GM19468 (cell line): ENCODE measurements around the gene CCBE1.

Source experiments
- ATAC-seq: cut with Tn5 transposase; IDR thresholded peaks from one replicate; pipeline ENCODE4 v1.9.1; 2021; ENCODE audit warnings: mild to moderate bottlenecking, moderate library complexity, moderate number of reproducible peaks; ENCODE audit not compliant: unreplicated experiment; ENCODE audit errors: extremely low read depth

The CCBE1 gene

GRCh38 chr18:59624369-59624765 is 72.9 kb downstream of the CCBE1 start:
- ATAC-seq: no peak

- ATAC-seq: no peak
These were observed 73.5 kb downstream of the CCBE1 start for GRCh38 chr18:59623456-59624368.

DNA sequence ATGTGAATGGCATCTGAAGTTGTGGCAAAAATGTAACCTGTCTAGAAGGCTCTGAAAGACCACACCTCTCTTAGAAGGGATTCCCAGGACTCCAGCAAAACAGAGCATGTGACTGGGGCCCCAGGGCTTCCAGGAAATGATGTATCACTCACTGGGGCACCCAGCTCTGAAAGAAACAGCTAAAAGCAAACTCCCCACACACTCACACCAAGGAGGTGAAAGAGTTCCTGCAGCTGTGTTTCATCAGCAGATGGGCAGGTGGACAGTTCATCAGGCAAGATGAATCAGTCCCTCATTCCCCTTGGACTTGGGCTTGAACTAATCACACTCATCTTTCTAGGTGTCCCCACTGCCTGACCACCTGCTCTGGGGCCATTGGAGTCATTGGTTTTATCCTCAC is 76.2 kb downstream of the CCBE1 start:
- ATAC-seq: no peak

GRCh38 chr18:59620381-59620780 is 76.8 kb downstream of the CCBE1 start:
- no peak for ATAC-seq

DNA sequence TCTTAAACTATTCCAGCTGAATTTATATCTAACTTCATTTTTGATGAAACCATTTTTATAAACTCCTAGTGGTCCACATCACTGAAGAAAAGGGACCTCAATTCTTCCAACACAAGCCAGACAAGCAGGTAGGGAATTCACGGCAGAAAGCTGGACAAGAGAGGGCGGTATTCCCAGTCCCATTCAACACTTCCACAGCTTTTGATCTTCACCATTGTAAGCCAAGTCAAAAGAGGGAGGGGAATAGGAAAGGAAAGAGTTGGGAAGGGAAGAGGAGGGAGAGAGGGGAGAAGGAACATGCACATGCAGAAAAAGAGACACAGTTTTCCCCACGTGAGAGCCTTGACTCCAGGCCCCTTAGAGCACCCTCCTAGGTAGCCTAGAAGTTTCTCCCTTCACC is 77.4 kb downstream of the CCBE1 start:
- no peak for ATAC-seq

DNA sequence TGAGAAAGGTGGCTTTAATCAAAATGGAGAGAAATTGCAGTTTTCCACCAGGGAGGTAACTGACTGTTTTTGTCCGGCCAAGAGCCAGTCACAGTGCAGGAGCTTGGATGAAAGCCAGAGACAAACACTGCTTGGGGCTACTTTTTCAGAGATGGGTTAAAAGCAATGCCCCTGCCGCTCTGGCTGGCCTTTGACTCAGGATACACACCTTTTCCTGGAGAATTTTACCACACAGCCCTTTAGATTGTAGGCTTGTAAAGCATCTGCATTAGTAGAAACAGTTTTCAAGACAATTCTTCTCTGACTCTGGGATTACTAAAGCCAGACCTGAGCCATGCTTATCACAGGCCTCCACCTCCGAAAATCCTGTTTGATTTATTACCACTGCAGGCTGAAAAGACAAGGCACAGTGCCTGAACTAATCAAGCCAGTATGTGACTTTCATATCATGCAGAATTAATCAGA is 79.7 kb downstream of the CCBE1 start:
- no peak for ATAC-seq

GRCh38 chr18:59616501-59616900 is 80.7 kb downstream of the CCBE1 start:
- no peak for ATAC-seq

GRCh38 chr18:59613903-59614302 is 83.3 kb downstream of the CCBE1 start:
- no peak for ATAC-seq

DNA sequence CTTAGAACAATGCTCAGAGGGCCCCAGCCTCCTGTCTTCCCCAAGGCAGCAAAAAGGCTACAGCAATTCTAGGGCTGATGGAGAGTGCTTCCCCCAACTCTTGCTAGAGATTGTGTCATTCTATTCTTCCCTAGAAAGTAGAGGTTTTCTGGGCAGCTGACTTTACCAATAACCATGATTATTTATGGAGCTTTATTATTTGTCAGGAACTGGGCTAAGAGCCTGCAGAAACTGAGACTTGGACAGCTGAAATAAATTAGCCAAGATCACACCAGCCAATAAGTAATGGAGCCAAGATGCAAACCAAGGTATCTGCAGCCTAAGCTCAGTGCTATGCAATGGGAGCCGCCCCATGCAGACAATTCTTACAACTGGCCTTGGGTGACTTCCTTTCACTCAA is 84.8 kb downstream of the CCBE1 start:
- no peak for ATAC-seq

- no peak for ATAC-seq
These were observed 86.6 kb downstream of the CCBE1 start for GRCh38 chr18:59610546-59611140.

DNA sequence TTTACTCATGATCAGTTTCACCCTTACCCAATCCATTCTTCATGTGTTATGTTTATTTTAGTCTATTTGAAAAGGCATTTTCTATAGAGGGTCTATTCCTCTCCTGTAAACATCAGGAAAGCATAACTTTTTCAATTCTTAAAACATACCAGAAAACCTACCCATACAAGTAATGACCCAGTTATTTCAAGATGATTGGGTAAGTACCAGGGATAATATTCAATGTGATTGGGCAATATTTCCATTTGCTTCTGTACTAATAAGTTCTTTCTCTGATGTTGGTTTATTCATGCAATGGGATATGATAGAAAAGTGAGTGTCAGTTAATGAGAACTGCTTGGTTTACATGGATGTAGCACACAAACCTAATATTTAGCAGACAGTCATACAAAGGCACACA is 87.6 kb downstream of the CCBE1 start:
- ATAC-seq: no peak

DNA sequence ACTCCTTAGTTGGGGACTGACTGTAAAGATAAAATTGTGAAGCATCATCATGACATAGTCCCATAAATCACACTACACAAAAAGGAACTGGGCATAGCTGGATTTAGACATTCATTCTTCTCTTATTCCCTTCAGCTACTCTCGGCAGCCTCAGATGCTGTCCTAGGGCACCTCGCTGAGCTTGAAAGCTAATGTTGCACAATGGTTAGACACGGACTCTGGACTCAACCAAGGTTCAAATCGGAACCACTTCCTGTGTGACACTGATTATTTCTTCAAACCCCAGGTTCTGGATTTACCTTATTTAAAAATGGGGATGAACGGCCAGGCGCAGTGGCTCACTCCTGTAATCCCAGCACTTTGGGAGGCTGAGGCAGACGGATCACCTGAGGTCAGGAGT is 89.8 kb downstream of the CCBE1 start:
- no peak for ATAC-seq

GRCh38 chr18:59607078-59607379 is 90.2 kb downstream of the CCBE1 start:
- no peak for ATAC-seq

GRCh38 chr18:59606193-59607077 is 90.8 kb downstream of the CCBE1 start:
- ATAC-seq: no peak

DNA sequence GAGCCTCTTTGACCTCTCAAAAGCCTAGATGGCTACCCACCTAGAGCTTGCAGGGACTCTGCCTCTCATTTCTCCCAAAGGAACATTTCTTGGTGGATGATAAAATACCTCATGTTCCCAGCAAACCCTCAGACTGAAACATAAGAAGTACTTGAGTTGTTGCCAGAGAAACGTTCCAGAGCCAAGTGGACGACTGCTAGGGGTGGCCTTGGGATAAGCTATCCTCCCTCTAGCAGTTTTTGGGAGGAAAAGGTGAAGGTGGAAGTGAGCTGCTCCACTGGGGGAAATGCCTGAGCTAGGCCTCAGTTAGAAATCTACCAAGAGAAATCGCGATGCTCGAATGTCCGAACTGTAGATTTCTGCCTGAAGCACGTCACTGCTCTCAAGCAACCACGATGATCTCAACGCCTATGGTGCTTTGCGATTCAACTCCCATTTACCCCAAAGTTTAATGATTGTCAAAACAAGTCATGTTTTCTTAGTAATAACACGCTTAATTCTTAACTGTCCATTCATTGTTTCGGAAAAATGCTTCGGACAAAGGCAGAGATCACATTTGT is 91.5 kb downstream of the CCBE1 start:
- no peak for ATAC-seq

- no peak for ATAC-seq
These were observed 92.3 kb downstream of the CCBE1 start for GRCh38 chr18:59604877-59605276.

DNA sequence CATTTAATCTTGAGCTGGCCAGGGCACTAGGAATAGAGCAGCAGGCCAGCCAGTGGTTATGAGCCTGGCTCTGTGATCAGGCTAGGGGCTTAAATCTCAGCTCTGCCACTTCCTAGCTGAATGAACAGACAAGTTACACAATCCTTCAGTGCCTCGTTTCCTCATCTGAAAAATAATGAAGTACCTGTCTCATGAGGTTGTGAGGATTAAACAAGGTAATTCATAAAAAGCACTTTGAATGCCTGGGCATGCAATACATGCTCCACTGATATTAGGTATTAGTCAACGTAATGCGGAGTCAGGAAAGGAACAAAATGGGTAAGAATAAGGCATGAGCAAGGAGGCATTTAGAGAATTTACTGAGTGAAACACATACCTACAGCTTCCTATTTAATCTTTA is 100.2 kb downstream of the CCBE1 start:
- no peak for ATAC-seq

GRCh38 chr18:59593291-59593717 is 103.9 kb downstream of the CCBE1 start:
- no peak for ATAC-seq

- ATAC-seq: no peak
These were observed 104.6 kb downstream of the CCBE1 start for GRCh38 chr18:59592624-59593023.

DNA sequence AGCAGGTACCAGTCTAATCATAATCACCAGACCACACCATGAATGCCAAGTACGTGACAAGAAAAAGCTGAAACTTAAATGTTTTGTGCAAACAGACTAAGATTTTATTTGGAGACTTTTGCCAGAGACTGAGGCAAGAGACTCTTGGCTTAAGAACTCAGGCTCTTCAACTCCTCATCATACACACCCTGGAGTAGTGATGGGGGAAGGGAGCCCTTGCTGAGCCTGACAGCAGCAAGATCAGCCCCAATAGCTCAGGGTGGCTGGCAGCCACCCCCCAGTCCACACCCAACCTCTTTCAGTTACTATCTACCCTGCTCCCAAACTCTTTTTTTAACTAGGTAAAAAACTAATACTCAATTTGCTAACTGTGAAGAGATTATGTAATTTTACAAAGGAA is 114.8 kb downstream of the CCBE1 start:
- no peak for ATAC-seq

- no peak for ATAC-seq
These were observed 117.7 kb downstream of the CCBE1 start for GRCh38 chr18:59579509-59579908.
